K562 (cell line): ENCODE measurements around the gene BNIP5. TPM values are rescaled to one million over a fixed set of nuclear protein-coding genes. Genes with fewer than 3 reads are reported as not detected.

Source experiments
- ATAC-seq: fragments of 200-7000 bp; cut with Tn5 transposase; 3 replicates; pipeline ENCODE4 v1.9.1; 2020; ENCODE audit warnings: moderate library complexity
- BruUV-seq: library from RNA; stranded (reverse); fragments of 400-500 nt; replicated peaks from 2 replicates; lab custom pipeline; 2021; lab: Mats Ljungman, UMichigan
- CTCF ChIA-PET: fragments of 300-600 bp; formaldehyde crosslinking; extraction: SDS; loops from one replicate; lab custom pipeline; 2021; ENCODE audit warnings: low intra/inter-chr PET ratio; lab: Yijun Ruan, JAX
- POLR2A ChIA-PET: fragments of 300-600, 350-650 bp; sonication (Branson Sonifier 250); formaldehyde crosslinking; extraction: SDS; loops from one replicate; lab custom pipeline; 2021; ENCODE audit warnings: antibody characterized with exemption, inconsistent platforms; lab: Yijun Ruan, JAX
- DNase-seq, 4 experiments: peaks; one replicate each; pipeline versions ENCODE4 v3.0.0 to v3.0.0-alpha.2; 2011 to 2018; ENCODE audit warnings: low spot score in 3 of 4, mixed read lengths in 3 of 4; ENCODE audit errors: extremely low read depth in 1 of 4
- FAIRE-seq: peaks from 2 replicates; lab custom pipeline; 2011; peaks lifted over from hg19 to GRCh38; lab: Jason Lieb, UNC
- H2AFZ ChIP-seq: 2 replicates; pipeline ENCODE4 v1.6.0; 2011; ENCODE audit warnings: low read depth, low read length, control low read depth, inconsistent platforms
- H3K27ac ChIP-seq: fragments of 200-600 bp; 3 replicates; pipeline ENCODE4 v1.8.0; 2011; ENCODE audit warnings: low read depth, mild to moderate bottlenecking, control low read depth, inconsistent platforms, low read length, moderate library complexity, mixed read lengths; ENCODE audit errors: extremely low read depth
- H3K27me3 ChIP-seq, 2 experiments: fragments of 300-600 bp in 1 of 2; 2 replicates in 1 of 2; 3 replicates in 1 of 2; pipeline versions ENCODE4 v1.6.0 to v1.8.0; 2011; ENCODE audit warnings: inconsistent platforms in 2 of 2, low read length in 2 of 2, mild to moderate bottlenecking in 1 of 2, mixed read lengths in 1 of 2, moderate library complexity in 1 of 2; ENCODE audit not compliant: control insufficient read depth in 2 of 2, insufficient read depth in 2 of 2
- H3K36me3 ChIP-seq: fragments of 300-600 bp; 3 replicates; pipeline ENCODE4 v1.8.0; 2011; ENCODE audit warnings: mild to moderate bottlenecking, low read length, inconsistent platforms; ENCODE audit not compliant: control insufficient read depth, insufficient read depth
- H3K4me1 ChIP-seq, 2 experiments: fragments of 200-600 bp in 1 of 2; replicated peaks in 1 of 2; 2 replicates in 1 of 2; 3 replicates in 1 of 2; pipeline versions ENCODE4 v1.5.1 to v1.8.0; 2011; ENCODE audit warnings: inconsistent platforms in 2 of 2, low read length in 2 of 2, mild to moderate bottlenecking in 1 of 2, mixed read lengths in 1 of 2, moderate library complexity in 1 of 2; ENCODE audit not compliant: control insufficient read depth in 2 of 2, insufficient read depth in 2 of 2
- H3K4me2 ChIP-seq: 2 replicates; pipeline ENCODE4 v1.6.1; 2011; ENCODE audit warnings: low read length, control low read depth, inconsistent platforms, mixed read lengths; ENCODE audit not compliant: insufficient read depth
- H3K4me3 ChIP-seq: fragments of 200-600 bp; sonication (generic), shearing (Covaris generic); 2 replicates; pipeline ENCODE4 v1.5.1; 2016; ENCODE audit warnings: control low read depth, inconsistent platforms
- H3K79me2 ChIP-seq: fragments of 200-600 bp; 3 replicates; pipeline ENCODE4 v1.8.0; 2011; ENCODE audit warnings: low read length, inconsistent platforms; ENCODE audit not compliant: control insufficient read depth, insufficient read depth
- H3K9ac ChIP-seq, 2 experiments: 2 replicates each; pipeline versions ENCODE4 v1.6.0 to v1.6.1; 2011; ENCODE audit warnings: low read depth in 2 of 2, low read length in 2 of 2, control low read depth in 1 of 2, inconsistent platforms in 1 of 2, mild to moderate bottlenecking in 1 of 2, mixed read lengths in 1 of 2; ENCODE audit not compliant: insufficient read depth in 1 of 2
- H3K9me1 ChIP-seq: one replicate; pipeline ENCODE4 v1.6.0; 2011; ENCODE audit warnings: inconsistent platforms, mild to moderate bottlenecking, low read length, moderate library complexity; ENCODE audit not compliant: control insufficient read depth, insufficient read depth
- H3K9me3 ChIP-seq: replicated peaks from 2 replicates; pipeline ENCODE4 v1.5.1; 2011; ENCODE audit warnings: low read depth, low read length, inconsistent platforms; ENCODE audit not compliant: control insufficient read depth, insufficient read depth
- H4K20me1 ChIP-seq: replicated peaks from 2 replicates; pipeline ENCODE4 v1.6.1; 2011; ENCODE audit warnings: low read length, inconsistent platforms, mixed read lengths; ENCODE audit not compliant: control insufficient read depth, insufficient read depth
- EZH2 ChIP-seq: IDR thresholded peaks from 2 replicates; pipeline ENCODE4 v1.6.1; 2012; ENCODE audit warnings: low read depth, mild to moderate bottlenecking, inconsistent platforms, low read length, borderline replicate concordance
- IFI16 ChIP-seq: fragments of 250-450 bp; sonication (Bioruptor Pico); IDR thresholded peaks from 2 replicates; pipeline ENCODE4 v2.1.2; 2022; ENCODE audit warnings: mild to moderate bottlenecking, inconsistent platforms
- ZBTB40 ChIP-seq, 2 experiments: fragments of 450-650 bp in 1 of 2; sonication (generic) in 1 of 2; formaldehyde crosslinking in 1 of 2; IDR thresholded peaks; 2 replicates each; pipeline versions ENCODE4 v1.7.1 to v1.9.0; 2016 to 2022; ENCODE audit warnings: inconsistent platforms in 1 of 2, mild to moderate bottlenecking in 1 of 2, missing genetic modification reagents in 1 of 2
- ZNF655 ChIP-seq: fragments of 250-450 bp; sonication (Bioruptor Pico); IDR thresholded peaks from 2 replicates; pipeline ENCODE4 v1.5.0; 2021
- WGBS: fragments of 100-300 bp; shearing (Covaris generic); methylation state at CpG from one replicate; pipeline ENCODE4 v1.1.6; 2016; ENCODE audit warnings: low coverage, mixed read lengths; ENCODE audit not compliant: insufficient coverage; ENCODE audit errors: missing lambda C conversion rate; 5-methylcytosine and 5-hydroxymethylcytosine counted together
- in situ Hi-C: fragments of 300-500 bp; cut with MboI; formaldehyde crosslinking; loops from 4 replicates; pipeline ENCODE4 v1.15.0; 2018; ENCODE audit warnings: inconsistent platforms, mixed read lengths
- intact Hi-C: fragments of 100-400 bp; cut with micrococcal nuclease; formaldehyde crosslinking; loops from 2 replicates; pipeline ENCODE4 v1.14.2; 2022
- polyA plus RNA-seq, 8 experiments: library from polyadenylated mRNA; depleted of rRNA in 4 of 8; stranded (reverse) in 5 of 8; unstranded in 3 of 8; fragments of >200 nt; fragmentation: Nextera tagmentation in 2 of 8; fragmentation: Illumina TruSeq in 1 of 8; extraction: Ambion mirVana in 2 of 8; extraction: Trizol in 1 of 8; gene quantifications; 2 replicates each; pipeline versions ENCODE4 v1.2.1 to v1.2.3, GENCODE V29; 2011 to 2014; ENCODE audit warnings: inconsistent platforms in 1 of 8, missing spikeins in 1 of 8
- total RNA-seq, 7 experiments: library from RNA; depleted of rRNA in 6 of 7; stranded (reverse); fragments of >200 nt in 6 of 7; fragmentation: Illumina TruSeq in 2 of 7; extraction: Trizol in 2 of 7; gene quantifications; 2 replicates each; pipeline versions ENCODE4 v1.2.1 to v1.2.3, GENCODE V29; 2011 to 2021; ENCODE audit warnings: low replicate concordance in 1 of 7
- TF ChIP-seq, protein P1 (sequence below): fragments of 450-650 bp; IDR thresholded peaks from 2 replicates; pipeline ENCODE4 v1.6.1; 2016; ENCODE audit warnings: antibody characterized with exemption
- TF ChIP-seq, protein P2 (sequence below): IDR thresholded peaks from 2 replicates; pipeline ENCODE4 v1.6.1; 2016; ENCODE audit warnings: missing genetic modification characterization, missing compliant biosample characterization

Gene BNIP5
- total and polyA plus RNA-seq, 9 of the 15 experiments (the other 6 are each of a cell fraction or from before 2014, with no cell fraction given), result not detected

DNA sequence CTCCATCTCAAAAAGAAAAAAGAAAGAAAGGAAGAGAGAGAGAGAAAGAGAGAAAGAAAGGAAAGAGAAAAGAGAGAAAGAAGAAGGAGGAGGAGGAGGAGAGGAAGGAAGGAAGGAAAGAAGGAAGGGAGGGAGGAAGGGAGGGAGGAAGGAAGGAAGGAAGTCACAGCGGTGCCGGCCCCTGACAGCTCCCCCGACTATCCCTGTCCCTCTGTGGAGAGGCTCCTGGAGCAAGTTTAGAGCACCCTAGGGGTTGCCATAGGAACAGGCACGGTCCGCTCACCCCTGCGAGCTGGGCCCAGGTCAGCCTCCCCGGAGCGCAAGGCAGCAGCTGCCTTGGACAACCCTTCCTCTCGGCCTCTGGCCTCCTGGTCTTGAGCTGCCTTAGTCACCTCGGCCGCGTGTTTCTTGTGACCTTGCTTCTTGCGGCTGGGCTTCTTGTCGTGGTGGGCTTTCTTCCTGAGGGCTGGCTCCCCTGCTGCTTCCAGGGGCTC, 6.8 kb downstream of the BNIP5 start:
- no peaks in the 10 kb centered on the region for H3K9me1 ChIP-seq
- peak; percentile 77 for ATAC-seq
- peaks cover 5% of the 10 kb centered on the region; the same call in 1 of the 2 replicates for H4K20me1 ChIP-seq
- H3K4me2 ChIP-seq, result no peak overlapping the region
- POLR2A ChIA-PET, result interaction anchor here (0.6 to 1.4 kb wide), 5 partner anchors 8 to 862 kb away, joined by 3 to 5 read pairs (median 3); partner anchors contain the start of gene RPL10A
- H3K9me3 ChIP-seq, result no peaks in the 10 kb centered on the region
- intact Hi-C loops (no loop called here), in situ Hi-C loops (no loop called here)
- FAIRE-seq, result no peak
- H3K36me3 ChIP-seq, result no peaks in the 10 kb centered on the region
- no peak overlapping the region for H3K4me3 ChIP-seq
- CTCF ChIA-PET, result no interaction called here
- BruUV-seq, result no TSS peak
- H2AFZ ChIP-seq, result no peak overlapping the region
- H3K9ac ChIP-seq, result peak overlapping the region in 1 of 2 experiments; percentile 46; a peak in 1 of 4 replicates
- whole genome bisulfite sequencing, result 13% methylated on average over 14 of the region's 14 CpGs
- no peaks in the 10 kb centered on the region for H3K79me2 ChIP-seq
- peaks cover 66 to 93% of the 10 kb centered on the region in 2 experiments for H3K27me3 ChIP-seq
- peak in 2 of 4 experiments; percentile 28 to 43 for DNase-seq
- peaks cover 0 to 8% of the 10 kb centered on the region in 2 experiments; a peak in 3 of 5 replicates for H3K4me1 ChIP-seq
- no peak overlapping the region for H3K27ac ChIP-seq
- TF ChIP-seq IFI16 (CRISPR knock-in tag), result no peak
- TF ChIP-seq ZBTB40 (IDR thresholded peaks at IDR 0.05), result peak; percentile 30; the same call in 1 of the 2 replicates
- no peak for TF ChIP-seq ZBTB40 (CRISPR knock-in tag; IDR thresholded peaks at IDR 0.05)
- no peak for TF ChIP-seq ZNF655 (CRISPR knock-in tag)
- TF ChIP-seq, protein P1, sequence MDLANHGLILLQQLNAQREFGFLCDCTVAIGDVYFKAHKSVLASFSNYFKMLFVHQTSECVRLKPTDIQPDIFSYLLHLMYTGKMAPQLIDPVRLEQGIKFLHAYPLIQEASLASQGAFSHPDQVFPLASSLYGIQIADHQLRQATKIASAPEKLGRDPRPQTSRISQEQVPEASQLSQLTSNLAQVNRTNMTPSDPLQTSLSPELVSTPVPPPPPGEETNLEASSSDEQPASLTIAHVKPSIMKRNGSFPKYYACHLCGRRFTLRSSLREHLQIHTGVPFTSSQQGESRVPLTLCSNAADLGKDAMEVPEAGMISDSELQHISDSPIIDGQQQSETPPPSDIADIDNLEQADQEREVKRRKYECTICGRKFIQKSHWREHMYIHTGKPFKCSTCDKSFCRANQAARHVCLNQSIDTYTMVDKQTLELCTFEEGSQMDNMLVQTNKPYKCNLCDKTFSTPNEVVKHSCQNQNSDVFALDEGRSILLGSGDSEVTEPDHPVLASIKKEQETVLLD, result no peak
- TF ChIP-seq, protein P2, sequence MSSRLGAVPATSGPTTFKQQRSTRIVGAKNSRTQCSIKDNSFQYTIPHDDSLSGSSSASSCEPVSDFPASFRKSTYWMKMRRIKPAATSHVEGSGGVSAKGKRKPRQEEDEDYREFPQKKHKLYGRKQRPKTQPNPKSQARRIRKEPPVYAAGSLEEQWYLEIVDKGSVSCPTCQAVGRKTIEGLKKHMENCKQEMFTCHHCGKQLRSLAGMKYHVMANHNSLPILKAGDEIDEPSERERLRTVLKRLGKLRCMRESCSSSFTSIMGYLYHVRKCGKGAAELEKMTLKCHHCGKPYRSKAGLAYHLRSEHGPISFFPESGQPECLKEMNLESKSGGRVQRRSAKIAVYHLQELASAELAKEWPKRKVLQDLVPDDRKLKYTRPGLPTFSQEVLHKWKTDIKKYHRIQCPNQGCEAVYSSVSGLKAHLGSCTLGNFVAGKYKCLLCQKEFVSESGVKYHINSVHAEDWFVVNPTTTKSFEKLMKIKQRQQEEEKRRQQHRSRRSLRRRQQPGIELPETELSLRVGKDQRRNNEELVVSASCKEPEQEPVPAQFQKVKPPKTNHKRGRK (tag), result peak; percentile 95
- TF ChIP-seq EZH2, result 0 out of 2 replicates have a peak, but pooled peaks have one; percentile 55
